Panc1 (cell line): ENCODE results near the gene HTR3B.

Source experiments
- CTCF ChIP-seq: fragments of 450-650 bp; IDR thresholded peaks from 2 replicates; pipeline ENCODE4 v1.5.1; 2017; ENCODE audit warnings: mild to moderate bottlenecking
- POLR2AphosphoS5 ChIP-seq: IDR thresholded peaks from 2 replicates; pipeline ENCODE4 v1.6.1; 2012; ENCODE audit warnings: mild to moderate bottlenecking, low read depth, low read length, moderate library complexity
- SIN3A ChIP-seq: IDR thresholded peaks from 2 replicates; pipeline ENCODE4 v1.6.1; 2012; ENCODE audit warnings: low read depth, mild to moderate bottlenecking, low read length, moderate library complexity, borderline replicate concordance; ENCODE audit not compliant: insufficient read depth

DNA sequence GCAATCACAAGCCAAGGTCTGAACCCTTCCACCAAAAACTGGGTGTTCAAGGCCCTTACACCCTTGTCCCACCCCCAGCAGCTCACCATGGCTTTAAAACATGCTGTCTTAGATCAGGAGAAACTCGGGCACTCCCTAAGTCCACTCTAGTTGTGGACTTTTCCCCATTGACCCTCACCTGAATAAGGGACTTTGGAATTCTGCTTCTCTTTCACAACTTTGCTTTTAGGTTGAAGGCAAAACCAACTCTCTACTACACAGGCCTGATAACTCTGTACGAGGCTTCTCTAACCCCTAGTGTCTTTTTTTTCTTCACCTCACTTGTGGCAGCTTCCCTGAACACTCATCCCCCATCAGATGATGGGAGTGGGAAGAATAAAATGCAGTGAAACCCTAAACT, 85.3 kb downstream of the HTR3B start:
- TF ChIP-seq CTCF (no peak), POLR2AphosphoS5 (no peak), SIN3A (no peak)
